SIG-M5 (cell line): ENCODE data around the gene NFATC2.

Experiments used
- DNase-seq: peaks from one replicate; lab custom pipeline; 2025; lab: John Stamatoyannopoulos, UW

The NFATC2 gene

DNA sequence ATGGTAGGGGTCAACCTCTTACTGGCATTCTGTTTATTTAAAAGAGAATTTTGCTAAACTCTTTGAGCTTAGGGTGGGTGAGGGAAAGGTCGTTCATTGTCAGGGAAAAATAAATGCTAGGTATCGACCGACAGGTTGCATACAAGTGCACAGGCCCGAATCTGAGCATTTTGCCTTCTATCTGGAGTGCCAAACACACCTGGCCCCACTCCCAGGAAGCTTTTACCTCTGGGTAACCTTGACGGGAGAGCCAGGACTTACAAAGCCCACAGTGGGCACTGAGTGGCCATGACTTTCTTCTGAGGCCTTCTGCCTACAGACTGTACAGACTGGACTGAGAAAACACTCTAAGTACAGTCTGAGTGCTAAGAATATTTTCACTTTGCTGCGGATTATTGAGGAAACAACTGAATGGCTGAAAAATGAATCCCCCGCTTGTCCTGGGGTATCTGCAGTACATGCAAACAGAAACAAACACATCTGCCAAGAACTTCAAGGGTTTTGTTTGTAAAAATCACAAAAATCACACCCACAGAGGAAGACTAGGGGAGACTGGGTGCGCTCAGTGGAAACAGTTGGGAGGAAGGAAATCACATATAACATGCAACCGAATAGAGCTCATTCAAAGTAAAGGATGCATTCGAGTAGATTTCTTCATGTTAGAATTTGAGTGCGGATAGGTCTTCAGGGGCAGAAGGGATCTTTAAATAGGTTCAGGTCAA is 152.8 kb downstream of the NFATC2 start:
- DNase-seq = no peak

DNA sequence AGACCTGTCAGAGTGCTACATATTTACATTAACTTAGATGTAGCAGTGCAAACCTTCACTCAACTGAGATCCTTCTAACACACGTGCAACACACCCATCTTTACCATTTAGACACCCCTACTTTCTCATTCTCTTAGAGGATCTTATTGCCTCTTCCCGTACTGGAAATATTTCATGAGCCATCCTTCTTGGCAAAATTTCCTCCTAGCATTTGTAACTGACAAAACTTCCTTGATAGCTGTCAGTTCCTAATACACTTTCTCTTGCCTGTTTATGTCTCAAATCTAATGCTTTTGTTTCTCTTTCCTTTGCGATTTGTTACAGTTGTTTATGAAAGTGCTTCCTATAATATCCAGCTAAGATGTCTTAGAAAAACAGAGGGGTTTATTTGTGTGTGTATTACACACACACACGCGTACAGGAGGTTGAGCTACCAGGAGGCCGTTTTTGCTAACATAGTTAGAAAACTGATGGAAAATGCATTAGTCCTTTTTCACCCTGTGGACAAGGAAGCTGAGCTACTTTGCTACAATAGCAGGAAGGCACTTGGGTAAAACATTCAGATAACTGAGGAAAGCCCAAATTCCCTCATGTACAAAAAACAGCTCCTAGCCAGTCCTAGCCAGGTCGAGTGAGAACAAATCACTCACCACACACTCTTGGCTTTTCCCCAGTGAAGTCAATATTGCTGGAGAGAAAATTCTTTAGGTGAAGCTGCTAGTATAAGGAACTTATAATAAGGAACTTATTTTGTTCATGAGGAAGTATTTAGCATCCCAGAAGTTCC is 153.6 kb downstream of the NFATC2 start:
- no peak for DNase-seq

DNA sequence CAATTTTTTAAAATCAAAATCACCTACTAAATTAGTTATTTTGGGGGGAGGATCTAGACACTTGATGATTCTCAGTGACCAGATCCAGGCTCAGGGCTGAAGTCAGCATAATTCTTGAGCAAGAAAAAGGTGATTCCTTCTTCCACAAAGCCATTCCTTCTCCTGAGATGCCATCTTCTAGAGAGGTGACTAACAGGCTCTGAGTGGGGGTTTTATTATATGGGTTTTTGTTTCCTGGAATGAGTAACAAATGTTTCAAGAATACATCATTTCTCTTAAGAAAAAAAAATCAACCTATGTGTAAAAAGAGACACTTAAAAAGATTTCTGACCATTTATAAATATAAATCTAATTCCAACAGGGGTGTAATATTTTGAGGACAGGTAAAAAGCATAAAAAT is 154.3 kb downstream of the NFATC2 start:
- no peak for DNase-seq

DNA sequence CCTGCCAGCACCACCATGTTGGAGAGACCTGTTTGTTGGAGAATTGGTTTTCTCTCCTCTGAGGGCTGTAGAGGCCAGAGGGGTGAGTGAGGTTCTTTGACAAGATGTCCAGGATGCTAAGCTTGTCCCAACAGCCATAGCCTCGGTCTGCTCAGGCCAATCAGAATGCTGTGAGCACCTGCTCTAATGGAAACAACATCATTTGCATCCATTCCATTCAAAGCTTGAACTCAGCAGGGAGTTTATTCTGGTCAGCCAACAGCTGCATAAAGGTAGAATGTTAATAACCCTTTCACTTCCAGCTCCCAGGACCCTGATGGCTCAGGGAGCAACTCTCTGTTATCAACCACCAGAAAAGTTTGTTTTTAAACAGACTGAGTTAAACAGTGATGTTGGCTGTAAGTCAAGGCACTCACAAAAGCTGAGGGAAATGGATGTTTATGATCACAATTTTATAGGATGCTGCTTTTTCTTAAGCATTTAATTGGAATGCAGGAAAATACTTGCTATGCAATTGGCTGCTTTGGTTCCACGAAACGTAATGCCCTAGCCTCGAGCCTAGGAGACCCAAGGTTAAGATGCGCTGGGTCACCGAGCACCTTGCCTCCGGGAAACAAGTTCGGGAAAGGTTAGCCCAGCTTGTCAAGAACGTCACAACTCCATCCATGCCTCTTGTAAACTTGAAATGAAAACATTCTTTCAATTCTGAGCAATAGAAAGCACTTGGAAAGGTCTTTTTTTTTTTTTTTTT is 155.2 kb downstream of the NFATC2 start:
- no peak for DNase-seq

DNA sequence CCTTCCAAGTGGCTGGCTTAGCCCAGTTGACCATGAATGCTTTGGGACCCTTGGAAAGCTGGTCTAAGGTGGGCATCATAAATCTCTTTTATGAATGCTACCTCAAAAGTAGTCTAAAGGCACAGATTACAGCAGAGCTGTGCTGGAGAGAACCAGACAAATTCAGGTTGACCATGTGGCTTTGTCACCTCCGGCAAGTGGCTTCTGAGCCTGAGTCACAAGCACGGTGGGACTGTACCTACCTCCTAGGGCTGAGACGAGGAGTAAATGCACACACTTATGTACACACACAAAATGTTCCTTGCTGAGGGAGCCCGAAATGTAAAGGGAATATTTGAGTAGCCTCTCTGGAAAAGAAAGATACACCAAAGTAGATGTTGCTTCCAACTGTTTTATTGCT is 155.9 kb downstream of the NFATC2 start:
- DNase-seq = no peak

DNA sequence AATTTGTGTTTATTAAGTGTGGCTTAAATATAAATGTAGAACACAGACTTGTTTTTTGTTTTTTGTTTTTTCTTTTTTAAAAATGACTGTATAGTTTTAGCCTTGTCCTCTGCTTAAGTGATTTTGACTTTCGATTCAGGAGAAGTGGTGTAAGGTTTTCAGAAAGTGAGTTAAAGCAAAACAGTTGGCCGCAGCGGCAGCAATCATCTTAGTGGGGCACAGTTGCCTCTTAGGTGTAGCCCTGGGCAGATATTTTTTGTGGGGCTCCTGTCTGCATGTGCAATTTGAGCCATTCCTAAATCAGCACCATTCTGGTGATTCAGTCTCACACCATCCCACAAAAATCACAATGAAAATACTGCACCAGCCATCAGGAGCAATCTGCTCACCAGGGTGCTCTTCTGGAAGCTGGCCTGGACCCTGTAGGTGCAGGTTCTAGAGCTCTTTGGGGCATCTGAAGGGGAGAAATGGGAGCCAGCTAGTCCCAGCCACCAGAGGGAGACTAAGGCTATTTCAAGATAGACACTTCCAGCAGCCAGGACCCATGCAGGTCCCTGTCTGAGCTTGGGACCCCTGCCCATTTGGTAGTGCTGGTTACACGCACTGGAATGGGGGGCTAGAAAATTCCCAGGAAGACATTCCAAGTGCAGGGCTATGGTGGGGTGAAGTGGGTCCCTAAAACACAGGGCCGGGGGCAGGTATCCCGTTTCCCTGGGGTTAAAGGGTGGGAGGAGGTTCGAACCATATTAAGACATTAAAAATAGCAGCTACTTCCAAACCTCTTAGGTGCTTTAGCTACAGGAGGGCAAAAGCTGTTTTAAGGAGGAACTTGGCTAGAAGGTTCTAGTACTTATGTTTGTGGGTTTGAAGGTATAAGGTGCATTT is 156.6 kb downstream of the NFATC2 start:
- no peak for DNase-seq

DNA sequence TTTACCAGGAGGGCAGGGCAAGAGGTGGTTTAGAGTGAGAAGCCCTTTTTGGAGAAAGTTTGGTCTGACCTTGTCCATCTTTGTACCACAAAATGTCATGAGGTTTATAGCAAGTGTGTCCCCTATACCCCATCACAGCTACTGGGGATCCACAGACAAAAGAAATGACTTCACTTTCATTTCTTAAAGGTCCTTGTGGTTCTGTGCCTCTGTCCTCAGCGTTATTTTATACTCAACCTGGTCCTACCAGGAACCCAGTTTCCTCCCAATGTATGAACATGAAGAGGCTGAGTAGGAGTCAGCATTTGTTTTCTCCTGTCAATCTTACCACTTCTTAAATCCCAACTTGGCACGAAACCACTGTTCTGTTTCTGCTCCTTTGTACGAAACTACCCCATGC is 157.6 kb downstream of the NFATC2 start:
- DNase-seq = no peak

DNA sequence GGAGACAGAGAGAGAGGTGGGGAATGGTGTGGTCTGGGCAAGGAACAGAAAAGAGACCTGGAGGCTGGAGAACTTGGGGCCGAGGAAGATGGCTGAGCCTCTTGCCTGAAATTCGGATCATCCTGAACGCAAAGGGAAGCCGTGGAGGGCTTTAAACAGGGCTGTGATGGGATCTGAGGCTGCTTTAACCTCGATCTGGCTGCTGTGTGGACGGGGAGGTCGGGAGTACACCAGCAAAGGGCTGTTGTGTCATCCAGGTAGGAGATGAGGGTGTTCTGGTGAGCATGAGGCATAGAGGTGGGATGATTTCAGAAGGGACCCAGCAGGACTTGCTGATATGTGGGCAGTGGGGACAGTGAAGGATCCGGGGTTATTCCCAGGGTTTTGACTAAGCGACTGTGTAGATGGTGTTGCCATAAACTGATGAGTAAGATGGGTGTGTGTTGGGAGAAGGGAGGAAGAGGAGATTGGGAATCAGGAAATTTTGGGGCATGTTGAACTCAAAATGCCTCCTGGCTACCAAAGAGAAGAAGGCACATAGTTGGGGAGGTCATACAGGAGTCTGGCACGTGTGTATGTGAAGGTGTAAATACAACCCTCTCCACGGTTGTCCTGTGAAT is 158.5 kb downstream of the NFATC2 start:
- DNase-seq = no peak

DNA sequence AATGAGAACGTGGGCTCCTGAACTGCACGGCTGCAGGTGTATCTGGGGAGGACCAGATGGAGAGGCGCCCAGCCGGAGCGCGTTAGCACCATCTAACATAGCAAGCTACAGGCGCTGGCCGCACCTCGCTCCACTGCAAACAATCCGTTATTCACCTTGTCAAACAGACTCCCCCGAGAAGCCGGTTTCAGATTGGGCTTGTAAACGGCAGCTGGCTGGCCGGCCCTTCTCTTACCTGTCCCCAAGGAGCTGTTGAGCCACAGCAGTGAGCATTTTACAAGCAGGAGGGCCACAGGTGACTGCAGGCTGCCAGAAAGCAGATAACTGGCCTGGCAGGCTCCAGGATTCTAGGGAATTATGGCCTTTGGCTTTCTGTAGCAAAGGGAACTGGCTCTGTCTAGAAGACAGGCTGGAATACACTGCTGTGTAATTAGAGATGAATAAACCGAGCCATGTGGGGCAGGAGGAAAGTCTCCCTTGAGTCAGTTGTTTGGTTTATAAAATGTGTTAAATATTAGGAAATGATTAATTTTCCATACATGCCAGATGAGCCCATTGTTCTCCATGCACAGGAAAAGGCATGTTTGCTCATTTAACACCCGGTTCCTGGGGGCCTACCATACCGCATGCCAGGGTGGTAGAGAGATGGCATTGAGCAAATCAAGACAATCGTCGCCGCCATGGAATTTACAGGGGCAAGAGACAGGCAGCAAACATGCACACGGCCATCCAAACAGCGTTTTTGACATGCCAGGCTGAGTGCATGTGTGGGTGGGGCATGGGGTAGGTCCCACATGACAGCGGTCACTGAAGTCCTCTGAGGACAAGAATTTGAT is 159.3 kb downstream of the NFATC2 start:
- DNase-seq = no peak

DNA sequence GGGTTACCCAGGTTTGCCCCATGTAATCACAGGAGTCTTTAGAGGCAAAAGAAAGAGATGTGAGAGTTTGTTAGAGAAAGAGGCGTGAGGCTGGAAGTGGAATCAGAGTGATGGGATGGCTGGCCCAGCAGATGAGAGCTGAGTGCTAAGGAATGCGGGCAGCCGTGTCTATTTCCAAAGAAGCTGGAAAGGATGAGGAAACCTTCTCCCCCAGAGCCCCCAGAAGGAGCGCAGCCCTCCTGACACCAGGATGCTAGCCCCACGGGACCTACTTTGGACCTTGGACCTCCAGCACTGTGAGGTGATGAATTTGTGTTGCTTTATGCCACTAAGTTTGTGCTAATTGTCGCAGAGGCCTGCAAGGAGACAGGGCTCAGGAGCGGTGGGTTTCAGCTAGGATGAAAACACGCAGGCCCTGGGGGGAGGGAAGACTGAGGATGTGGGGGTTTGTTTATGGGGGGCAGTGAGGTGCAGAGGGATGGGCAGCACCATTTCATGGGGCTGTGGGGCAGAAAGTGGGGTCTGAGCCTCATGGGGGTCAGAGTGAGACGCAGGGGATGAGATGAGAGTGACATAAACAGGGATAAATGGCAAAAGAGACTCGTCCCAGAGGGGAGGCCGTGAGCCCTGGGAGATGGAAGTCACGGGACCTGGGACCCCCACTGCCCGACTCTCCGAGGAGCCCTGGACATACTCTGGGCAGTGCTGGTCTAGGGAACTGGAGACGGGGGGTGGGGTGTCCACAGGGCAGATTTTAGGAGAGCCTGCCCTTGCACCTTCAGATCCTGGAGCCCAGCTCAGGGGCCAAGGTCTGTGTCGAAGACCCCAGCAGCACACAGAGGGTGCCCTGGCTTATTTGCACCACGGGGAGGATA is 160.2 kb downstream of the NFATC2 start:
- DNase-seq = no peak

DNA sequence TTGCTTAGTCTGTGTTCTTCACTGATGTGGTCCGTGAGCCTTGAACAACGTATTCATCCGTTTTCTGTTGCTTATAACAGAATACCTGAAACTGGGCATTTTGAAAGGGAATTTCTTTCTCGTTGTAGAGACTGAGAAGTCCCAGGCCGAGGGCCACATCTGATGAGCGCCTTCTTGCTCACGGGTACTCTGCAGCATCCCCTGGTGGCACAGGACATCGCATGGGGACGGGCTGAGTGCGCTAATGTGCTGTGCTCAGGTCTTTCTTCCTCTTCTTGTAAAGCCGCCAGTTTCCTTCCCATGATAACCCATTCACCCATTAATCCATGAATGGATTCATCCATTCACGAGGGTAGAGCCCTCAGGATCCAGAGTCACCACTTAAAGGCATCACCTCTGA is 161.0 kb downstream of the NFATC2 start:
- DNase-seq = no peak

DNA sequence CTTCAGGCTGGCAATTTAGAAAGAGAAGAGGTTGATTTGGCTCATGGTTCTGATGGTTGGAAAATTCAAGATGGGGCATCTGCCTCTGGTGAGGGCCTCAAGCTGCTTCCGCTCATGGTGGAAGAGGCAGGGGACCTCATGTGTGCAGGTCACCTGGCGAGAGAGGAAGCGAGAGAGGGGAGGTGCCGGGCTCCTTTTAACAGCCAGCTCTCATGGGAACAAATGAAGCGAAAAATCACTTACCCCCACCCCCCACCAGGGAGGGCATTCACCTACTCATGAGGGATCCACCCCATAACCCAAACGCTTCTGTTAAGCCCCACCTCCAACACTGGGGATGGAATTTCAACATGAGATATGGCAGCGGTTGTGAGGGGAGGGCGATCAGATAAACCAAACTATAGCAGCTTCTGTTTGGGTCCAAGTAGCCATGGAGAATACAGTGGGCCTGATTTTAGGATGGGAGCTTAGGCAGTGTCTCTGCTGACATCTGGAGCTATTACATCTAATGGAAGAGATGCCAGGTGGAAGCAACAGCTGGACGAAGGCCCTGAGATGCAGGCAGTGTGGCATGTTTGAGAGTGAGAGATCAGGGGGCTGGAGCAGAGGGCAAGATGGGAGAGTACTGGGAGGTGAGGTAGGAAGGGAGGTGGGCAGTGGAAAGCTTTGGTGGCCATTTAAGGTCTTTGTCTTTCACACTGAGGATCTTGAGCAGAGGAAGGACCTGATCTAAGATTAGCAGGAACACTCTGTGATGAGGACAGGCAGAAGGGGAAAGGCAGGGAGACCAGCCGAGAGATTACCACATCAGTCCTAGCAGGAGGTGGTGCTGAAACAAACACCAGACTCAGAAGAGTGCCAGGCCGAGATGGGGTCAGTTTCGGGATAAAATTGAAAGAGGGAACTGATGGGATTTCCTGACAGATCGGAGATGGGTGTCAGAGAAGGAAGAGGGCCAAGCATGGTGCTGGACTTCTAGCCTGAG is 161.8 kb downstream of the NFATC2 start:
- DNase-seq = no peak

DNA sequence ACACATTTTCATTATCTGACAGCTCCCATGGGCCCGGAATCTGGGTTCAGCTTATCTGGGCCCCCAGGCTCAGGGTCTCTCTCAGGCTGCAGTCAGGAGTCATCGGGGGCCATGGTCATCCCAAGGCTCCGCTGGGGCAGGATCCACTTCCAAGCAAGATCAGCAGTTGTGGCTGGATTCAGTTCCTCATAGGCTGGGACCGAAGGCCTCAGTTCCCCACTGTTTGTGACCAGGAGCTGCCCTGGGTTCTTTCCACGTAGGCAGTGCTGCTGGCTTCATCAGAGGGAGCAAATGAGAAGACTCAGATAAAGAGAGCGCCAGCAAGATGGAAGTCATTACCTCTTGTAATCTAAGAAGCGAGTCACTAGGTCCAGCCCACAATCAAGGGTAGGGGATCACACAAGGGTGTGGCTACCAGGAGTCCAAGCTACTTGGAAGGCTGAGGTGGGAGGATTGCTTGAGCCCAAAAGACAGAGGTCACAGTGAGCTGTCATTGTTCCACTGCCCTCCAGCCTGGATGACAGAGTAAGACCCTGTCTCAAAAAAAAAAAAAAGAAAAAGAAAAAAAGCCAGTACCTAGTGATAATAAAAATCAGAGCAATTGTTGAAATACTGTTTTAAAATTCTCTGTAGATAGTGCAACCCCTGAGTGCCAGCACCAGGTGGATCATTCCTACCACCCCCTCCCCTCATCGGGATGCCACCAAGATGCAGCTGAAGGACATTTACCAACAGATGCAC is 162.7 kb downstream of the NFATC2 start:
- no peak for DNase-seq

DNA sequence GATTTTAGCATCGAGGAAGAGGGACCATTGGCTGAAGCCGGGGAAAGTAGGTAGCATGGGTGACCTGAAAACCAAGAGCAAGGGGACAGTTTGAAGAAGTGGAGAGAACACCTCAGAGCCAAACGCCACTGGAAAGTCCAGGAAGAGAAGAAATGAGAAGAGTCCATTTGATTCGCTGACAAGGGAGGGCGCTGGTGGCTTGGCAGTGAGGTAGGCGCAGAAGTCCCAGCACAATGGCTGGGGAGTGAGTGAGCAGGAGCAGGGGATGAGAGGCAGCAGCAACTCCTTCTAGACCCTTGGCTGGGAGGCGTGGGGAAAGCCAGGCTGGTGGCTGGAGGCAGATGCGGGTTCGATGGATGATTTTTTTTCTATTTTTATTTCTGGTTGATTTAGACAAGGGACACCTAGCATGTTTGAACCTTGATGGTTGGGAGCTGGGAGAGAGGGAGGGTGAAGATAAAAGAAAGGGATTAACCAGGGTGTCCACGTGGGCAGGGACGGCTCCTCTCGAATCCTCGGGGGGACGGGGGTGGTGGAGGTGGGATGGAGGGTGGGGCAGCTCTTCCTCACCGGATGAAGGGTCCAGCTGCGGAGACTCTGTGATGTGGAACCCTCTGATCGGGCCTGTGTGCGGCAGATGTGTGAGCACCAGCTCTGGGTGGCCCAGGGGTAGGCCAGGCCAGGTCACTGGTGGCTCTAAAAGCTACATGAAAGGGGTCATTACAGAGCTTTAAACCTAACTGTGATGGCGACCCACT is 164.2 kb downstream of the NFATC2 start:
- no peak for DNase-seq

DNA sequence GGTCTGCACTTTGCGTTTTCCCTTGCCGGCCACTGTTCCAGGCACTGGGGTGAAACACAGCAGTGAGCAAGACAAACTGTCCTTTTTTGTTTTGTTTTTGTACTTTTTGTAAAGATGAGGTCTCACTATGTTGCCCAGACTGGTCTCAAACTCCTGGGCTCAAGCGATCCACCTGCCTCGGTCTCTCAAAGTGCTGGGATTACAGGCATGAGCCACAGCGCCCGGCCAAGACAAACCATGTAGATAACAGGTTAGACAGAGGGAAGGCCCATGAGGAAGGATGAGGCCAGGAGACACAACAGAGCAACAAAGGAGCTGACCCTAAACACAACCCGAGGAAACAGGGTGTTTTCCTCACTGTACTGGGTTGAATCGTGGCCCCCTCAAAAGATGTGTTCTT is 165.4 kb downstream of the NFATC2 start:
- no peak for DNase-seq

DNA sequence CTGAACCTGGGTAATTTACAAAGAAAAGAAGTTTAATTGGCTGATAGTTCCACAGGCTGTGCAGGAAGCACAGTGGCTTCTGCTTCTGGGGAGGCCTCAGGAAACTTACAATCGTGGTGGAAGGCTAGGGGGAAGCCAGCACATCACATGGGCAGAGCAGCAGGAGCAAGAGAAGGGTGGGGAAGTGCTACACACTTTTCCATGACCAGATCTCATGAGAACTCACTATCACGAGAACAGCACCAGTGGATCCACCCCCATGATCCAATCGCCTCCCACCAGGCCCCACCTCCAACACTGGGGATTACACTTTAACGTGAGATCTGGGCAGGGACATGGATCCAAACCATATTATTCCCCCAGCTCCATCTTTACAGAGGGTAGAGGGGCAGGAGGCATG is 166.4 kb downstream of the NFATC2 start:
- DNase-seq = no peak

DNA sequence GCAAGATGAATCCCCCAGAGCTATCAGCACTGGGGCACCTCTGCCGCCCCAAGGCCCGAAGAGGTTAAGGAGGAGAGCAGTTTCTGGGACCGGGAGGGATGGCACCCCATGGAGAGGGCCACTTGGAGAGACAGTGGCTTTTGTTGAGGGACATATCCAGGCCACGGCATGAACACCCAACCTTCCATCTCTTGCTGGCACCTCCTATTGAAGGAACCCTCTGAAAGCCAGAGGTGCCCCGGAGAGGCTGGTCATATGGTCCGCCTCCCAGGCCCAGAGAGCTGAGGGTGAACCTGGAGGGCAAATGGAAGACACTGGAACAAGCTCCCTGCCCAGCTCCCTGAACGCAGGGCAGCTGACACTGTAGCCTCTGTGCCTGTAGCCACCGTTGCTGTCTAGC is 167.0 kb downstream of the NFATC2 start:
- no peak for DNase-seq
